ENCODE results near the gene CACNG7.
A peak's percentile ranks its signal among the peaks of the same experiment; 100 is the strongest.

CACNG7 gene

DNA sequence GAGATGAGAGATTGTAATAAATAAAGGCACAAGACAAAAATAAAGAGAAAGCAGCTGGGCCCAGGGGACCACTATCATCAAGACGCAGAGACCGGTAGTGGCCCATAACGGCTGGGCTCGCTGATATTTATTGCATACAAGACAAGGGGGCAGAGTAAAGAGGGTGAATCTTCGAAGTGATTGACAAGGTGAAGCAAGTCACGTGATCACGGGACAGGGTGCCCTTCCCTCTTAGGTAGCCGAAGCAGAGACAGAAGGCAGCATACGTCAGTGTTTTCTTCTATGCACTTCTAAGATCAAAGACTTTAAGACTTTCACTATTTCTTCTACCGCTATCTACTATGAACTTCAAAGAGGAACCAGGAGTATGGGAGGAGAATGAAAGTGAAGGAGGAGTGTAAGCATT, 31.7 kb upstream of the CACNG7 start:
- DNase-seq: no peak

DNA sequence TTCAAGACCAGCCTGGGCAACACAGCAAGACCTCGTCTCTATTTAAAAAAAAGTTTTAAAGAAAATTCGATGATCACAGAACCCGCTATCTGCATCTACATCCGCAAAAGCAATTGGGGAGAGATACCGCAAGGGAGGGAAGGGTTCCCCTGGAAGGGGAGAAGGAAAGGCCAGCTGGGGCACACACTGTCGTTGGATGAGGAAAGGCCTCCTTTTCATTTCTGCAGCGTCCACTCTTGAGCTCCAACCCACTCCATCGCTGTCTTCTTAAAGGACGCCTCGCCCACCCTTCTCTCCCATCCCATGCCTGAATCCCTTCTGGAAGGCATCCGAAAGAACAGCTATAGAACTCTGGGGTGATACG, 30.3 kb upstream of the CACNG7 start:
- DNase-seq: no peak

DNA sequence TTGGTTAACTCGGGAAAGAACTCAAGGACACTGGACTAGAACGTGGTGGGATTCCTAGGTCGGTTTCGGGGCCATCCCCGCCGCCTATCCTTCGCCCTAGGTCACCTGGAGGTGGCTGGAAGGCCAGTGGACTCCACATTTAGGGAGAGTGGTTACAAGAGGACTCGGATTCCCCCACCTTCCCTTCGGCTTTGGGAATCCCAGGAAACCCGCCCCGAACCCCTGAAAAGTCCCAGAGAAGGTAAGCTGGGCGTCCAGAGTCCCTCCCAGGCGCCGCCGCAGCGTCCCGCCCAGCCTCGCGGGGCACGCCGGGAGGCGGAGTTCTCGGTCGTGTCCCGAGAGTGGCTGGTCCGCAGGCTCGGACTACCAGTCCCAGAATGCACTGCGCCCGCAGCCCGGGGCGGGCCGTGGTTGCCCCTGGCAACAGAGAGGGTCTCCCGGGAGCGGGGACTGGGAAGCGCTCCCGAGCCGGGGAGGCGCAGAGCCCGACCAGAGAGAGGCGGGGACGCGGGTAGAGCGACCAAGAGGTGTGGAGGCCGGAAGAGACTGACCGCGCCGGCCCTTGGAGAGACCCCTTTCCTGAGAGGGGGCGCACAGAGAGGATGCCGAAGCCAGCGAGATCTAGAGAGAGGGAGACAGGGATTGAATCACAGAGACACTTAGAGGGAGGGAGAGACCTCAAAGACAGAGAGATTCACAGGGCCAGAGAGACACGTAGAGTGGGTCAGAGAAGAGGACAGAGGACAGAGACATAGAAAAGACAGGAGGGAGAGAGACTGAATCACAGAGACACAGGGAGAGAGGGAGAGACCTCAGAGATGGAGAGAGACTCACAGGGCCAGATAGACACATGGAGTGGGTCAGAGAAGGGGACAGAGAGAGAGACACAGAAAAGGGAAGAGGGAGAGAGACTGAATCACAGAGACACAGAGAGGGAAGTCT, 29.7 kb upstream of the CACNG7 start:
- DNase-seq: peak; percentile 72 to 97 (median 90)

DNA sequence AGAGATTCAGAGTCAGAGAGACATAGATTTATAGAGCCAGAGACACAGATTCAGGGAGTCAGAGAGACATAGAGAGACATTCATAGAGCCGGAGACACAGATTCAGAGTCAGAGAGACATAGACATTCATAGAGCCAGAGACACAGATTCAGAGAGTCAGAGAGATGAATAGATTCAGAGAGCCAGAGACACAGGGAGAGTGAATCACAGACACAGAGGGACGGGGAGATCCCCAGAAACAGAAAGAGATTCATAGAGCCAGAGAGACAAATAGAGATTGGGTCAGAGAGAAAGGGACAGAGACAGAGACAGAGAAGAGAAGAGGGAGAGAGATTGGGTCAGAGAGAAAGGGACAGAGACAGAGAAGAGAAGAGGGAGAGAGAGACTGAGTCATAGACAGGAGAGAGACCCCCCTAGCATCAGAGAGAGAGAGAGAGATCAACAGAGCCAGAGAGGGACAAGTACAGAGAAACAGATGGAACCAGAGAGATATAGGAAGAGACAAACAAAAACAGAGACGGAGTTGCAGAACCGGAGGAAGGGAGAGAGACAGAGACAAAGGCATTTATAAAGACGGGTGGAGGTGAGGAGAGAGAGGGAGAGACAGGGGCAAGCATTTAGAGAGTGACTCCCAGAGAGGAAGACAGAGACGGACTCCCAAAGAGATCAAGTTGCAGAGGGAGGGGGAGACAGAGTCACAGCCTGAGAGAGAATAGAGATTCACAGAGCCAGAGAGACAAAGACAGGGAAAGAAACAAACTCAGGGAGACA, 28.2 kb upstream of the CACNG7 start:
- DNase-seq: no peak

DNA sequence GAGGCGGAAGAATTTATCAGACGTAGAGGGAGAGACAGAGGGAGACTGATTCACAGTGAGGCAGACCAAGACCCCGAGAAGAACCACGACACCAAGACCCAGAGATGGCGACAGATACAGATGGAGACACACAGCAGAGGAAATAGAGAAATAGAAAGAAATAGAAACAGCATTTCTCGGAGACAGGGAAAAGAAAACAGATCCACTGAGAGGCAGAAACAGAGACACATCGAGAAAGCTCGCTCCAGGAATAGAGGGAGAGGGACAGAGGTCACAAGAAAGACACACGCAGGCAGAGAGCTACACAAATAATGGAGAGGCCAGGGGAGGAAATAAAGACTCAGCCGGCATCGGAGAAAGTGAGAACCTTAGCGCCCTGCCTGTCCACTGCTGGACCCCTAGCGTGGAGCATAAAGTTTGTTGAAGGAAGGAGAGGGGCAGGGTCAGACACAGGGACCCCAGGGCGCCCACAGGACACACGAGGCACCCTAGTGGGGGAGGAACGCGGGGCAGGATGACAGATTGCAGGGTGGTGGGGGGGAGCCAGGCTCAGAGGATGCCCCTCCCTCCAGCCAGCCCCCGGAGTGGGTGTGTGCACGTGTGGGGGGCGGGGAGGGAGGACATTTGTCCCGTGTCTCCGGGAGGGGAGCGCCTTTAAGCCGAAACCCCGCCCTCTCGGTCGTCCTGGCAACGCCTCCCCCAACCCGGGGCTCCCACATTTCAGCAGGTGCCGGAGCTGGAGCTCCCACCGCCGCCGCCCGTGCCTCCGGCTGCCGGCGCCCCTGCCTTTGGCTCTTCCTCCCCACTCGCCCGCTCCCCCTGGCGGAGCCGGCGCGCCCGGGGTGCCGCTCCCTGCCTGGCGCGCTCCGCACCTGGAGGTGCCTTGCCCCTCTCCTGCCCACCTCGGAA, 27.3 kb upstream of the CACNG7 start, which contains the start of gene PRKCG:
Gene PRKCG (plus strand): TSS at position 716 of the 909 bp plus-strand sequence. CDS start 298 bp downstream, outside the sequence.
- peak in 48 of 58 donors; percentile 9 to 82 (median 41) for DNase-seq

DNA sequence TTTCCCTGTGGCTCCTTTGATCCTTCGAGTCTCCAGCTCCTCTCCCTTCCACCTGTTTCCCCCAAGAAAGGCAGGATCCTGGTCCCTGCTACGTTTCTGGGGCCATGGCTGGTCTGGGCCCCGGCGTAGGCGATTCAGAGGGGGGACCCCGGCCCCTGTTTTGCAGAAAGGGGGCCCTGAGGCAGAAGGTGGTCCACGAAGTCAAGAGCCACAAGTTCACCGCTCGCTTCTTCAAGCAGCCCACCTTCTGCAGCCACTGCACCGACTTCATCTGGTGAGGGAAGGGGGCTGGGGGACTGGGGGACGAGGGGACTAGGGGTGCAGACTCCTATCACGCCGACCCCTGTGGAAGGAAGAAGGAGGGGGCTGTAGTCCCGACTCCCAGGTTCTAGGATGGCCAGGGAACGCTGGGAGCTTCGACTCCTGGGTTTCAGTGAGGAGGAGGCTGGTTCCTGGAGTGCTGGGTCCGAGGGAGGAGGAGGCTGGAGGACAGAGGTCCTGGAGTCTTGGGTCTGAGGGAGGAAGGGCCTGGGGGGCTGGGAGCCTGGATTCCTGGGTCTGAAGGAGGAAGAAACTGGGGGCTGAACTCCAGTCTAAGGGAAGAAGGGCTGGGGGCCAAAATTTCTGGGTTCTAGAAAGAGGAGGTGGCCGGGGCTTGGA, 26.6 kb upstream of the CACNG7 start:
- DNase-seq: no peak

DNA sequence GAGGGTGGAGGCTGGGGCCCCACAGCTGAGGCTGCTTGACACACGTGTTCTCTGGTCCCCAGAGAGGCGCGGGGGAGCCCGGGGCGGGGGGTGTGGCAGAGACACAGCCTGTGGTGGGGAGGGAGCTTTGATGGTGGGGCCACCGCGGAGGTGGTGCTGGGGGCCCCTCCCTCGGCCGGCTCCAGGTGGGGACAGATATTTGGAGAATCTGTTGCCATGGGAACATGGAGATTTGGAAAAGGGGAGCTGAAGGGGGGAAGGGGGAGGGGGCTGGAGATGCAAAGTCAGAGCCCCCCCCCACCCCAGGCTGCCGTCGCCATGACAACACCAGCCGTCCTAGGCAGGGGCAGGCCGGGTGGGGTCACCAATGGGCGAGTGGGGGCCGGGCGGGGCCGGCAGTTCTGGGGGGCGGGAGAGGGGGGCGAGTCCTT, 25.8 kb upstream of the CACNG7 start:
- DNase-seq: peak in 18 of 58 donors; percentile 10 to 68 (median 22)

DNA sequence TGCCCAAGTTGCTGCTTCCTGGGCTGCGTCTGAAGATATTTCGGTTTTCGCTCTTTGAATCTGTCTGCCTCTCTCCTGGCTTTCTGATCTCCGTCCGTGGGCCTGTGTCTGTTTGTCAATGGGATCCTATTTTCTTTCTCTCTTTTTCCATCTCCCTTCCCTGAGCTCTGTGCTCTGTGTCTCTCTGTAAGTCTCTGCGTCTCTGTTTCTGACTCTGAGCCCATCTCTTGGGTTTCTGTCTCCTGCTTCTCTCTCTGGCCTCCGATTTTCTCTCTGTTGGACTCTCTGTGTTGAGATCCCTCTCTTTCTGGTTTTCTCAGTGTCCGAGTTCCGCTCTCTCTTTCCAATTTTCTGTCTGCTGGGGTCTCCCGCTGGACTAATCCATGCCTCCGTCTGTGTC, 25.3 kb upstream of the CACNG7 start:
- no peak for DNase-seq

DNA sequence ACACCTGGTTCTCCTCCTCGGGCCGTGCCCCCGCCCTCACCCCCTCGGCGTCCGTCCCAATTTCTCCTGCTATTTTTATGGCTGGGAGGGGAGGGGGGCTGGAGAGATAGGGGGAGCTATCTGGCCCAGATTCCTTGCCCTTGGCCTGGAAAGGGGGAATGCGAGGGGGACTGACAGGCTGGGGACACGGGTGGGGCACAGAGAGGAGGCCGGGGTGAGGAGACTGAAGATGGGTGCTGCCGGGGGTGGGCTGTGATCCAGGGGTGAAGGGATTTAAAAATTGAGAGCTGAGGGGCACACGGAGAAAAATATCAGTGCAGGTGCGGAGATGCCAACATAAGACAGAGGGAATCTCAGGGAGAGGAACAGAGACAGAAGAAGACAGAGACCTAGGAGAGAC, 24.8 kb upstream of the CACNG7 start:
- no peak for DNase-seq

DNA sequence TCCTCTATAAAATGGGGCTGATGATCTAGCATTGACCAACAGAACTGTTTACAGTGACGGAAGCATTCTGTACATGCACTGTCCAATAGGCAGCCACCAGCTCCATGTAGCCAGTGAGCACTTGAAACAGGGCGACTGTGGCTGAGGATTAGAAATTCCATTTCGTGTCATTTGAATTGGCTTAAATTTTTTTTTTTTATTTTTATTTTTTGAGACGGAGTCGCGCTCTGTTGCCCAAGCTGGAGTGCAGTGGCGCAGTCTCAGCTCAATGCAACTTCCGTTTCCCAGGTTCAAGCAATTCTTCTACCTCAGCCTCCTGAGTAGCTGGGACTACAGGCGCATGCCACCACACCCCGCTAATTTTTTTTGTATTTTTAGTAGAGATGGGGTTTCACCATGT, 24.0 kb upstream of the CACNG7 start:
- DNase-seq: no peak

DNA sequence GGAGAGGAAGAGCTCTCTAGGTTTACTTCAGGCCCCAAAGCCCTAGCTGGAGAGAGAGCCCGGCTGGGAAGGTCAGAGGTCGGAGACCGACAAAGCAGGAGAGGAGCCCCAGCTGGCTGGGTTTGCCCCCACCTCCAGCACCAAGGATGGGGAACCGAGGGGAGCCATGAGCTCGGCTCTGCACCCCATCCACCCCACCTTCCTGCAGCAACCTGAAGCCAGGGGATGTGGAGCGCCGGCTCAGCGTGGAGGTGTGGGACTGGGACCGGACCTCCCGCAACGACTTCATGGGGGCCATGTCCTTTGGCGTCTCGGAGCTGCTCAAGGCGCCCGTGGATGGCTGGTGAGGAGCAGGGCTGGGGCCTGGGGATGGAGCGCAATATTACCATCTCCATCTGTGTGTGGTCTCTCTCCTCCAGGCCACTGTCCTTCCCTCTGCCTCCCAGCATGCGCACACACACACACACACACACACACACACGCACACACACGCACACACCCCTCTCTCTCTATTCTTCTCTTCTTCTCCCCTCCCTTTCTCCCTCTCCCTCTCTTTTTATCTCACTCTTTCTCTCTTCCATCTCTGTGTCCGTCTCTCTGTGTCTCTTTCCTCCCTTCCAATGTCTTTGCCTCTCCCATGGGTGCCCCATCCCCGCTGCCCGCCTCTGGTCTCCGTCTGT, 16.6 kb upstream of the CACNG7 start:
- no peak for DNase-seq

DNA sequence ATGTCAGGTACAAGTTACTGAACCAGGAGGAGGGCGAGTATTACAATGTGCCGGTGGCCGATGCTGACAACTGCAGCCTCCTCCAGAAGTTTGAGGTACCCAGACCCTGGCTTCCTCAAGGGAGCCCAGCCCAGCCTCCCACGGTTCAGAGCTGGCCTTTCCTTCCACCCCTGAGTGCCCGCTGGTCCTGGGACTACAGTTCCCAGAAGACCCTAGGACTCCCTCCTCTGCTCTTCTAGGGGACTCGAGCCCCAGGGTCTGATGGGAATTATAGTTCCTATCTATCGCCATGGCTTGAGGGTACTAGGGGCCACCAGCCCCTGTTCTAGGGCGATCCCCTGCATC, 16.1 kb upstream of the CACNG7 start:
- DNase-seq: no peak

DNA sequence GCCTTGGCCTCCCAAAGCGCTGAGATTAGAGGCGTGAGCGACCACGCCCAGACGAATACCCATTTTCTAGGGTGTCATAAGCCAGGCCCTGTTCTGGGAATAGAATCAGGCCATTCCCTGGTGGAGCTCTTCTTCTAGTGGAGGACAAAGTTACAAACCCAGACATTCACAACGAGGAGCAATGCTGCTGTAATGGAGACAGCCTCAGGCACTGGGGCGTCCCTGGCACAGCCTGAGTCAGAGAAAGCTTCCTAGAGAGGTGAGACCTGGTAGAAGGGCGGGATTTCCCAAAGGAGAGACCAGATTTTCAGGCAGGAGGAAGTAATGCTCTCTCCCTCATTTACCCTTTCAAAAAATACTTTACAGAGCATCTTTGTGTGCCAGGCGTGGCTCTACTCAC, 14.4 kb upstream of the CACNG7 start:
- no peak for DNase-seq

DNA sequence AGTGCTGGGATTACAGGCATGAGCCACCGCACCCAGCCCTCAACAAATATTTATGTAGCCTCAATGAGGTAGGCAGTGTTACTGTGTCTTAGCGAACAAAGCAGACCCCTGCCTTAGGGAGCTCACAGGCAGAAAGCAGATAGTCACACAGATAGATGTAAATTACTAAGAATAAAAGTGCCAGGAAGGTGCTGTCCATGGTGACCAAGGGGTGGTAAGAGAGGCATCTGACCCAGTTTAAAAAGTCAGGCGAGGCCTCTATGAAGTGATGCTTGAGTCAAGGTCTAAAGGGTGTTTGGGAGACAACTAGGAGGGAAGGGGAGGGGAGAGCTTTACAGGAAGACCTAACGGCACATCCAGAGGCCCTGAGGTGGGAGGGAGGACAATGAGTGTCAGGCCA, 12.4 kb upstream of the CACNG7 start:
- DNase-seq: no peak

DNA sequence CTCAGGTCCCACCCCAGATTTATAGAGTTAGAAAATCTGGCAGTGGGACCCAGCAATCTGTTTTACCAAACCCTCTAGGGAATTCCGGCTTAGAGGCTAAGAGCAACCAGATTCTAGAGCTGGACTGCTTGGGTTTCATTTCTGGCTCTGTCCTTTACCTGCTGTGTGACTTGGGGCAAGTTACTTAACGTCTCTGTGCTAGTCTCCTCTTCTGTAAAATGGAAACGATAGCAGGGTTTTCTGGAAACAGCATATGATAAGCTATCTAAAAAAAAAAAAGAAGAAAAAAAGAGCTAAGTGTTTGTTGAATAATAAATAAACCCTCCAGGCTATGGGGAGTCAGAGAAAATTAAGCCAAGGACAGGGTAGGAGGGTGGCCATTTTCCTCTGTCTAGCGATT, 11.6 kb upstream of the CACNG7 start:
- DNase-seq: no peak

DNA sequence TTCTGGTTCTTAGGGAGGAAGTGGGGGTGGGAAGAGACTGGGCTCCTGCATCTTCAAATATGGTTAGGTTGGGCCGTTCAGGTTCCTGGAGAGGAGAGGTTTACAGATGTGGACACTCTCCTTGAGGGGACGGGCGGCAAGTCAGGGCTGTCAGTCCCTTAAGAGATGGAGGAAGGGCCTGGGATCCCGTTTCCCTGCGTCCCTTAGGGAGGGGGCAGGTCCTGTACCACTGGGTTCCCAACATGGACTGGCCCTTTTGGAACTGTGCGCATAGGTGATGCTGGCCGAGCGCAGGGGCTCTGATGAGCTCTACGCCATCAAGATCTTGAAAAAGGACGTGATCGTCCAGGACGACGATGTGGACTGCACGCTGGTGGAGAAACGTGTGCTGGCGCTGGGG, 10.9 kb upstream of the CACNG7 start:
- no peak for DNase-seq

DNA sequence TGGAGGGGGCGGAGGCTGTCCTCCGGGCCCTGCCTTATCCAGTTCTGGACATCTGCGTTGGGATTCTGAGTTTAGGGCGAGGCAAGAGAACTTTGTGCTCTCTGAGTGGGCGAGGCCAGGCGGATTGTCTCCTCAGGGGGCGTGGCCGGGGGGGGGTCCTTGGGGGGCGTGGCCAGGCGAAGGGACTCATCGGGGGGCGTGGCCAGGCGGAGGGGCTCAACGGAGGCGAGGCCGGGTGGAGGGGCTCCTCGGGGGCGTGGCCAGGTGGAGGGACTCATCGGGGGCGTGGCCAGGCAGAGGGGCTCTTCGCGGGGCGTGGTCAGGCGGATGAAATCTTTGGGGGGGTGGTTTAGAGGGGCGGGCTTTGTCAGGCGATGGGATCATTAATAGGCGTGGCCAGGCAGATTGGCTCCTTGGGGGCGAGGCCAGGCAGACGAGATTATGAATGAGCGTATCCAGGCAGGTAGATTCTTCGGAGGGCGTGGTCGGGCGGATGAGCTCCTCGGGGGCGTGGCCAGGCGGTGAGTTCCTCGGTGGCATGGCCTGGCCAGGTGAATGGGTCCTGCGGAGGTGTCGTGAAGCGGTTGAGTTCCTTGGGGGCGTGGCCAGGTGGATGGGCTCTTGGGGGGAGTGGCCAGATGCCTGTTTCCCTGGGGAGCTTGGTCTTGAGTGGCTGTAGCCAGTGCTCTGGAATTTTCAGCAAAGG, 10.3 kb upstream of the CACNG7 start:
- DNase-seq: peak in 1 of 58 donors; percentile 53

DNA sequence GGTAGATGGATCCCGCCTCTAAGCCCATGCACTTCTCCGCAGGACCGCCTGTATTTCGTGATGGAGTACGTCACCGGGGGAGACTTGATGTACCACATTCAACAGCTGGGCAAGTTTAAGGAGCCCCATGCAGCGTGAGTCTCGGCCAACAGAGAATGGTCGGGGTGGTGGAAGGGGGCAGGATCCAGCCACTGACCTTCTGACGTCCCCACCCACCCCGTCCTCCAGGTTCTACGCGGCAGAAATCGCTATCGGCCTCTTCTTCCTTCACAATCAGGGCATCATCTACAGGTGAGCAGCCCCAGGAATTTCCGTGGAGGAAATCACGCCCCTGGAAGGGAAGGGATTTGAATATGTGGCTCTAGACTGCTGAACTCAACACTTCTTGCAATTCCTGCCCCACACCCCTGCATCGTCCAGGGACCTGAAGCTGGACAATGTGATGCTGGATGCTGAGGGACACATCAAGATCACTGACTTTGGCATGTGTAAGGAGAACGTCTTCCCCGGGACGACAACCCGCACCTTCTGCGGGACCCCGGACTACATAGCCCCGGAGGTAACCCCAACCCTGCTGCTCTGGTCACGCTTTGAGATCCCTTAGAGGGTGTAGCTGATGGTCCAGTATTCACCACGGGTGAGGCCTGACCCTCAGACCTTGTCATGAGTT, 8.8 kb upstream of the CACNG7 start:
- no peak for DNase-seq

All from anterior cingulate cortex (tissue), 58 donors.